NCI-H446 (cell line): ENCODE measurements around the gene TMEM89.
A peak's percentile ranks its signal among the peaks of the same experiment; 100 is the strongest.

Experiments
- DNase-seq, 2 experiments: peaks; one replicate each; lab custom pipeline; 2025; lab: John Stamatoyannopoulos, UW

Gene TMEM89, protein sequence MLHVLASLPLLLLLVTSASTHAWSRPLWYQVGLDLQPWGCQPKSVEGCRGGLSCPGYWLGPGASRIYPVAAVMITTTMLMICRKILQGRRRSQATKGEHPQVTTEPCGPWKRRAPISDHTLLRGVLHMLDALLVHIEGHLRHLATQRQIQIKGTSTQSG

DNA sequence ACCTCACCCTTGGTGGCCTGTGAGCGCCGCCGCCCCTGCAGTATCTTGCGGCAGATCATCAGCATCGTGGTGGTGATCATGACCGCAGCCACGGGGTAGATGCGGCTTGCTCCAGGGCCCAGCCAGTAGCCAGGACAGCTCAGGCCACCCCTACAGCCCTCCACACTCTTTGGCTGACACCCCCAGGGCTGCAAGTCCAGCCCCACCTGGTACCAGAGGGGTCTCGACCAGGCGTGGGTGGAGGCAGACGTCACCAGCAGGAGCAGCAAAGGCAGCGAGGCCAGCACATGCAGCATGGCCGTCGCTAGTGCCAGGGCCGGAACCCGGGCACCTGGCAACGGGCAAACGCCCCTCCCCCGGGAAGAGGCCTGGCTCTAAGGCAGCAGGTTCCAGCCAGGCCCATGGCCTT is at the start of gene TMEM89:
Gene TMEM89 (minus strand): TSS at position 309 of the 409 bp plus-strand sequence. CDS start 13 bp downstream, at position 296.
- no peak for DNase-seq

DNA sequence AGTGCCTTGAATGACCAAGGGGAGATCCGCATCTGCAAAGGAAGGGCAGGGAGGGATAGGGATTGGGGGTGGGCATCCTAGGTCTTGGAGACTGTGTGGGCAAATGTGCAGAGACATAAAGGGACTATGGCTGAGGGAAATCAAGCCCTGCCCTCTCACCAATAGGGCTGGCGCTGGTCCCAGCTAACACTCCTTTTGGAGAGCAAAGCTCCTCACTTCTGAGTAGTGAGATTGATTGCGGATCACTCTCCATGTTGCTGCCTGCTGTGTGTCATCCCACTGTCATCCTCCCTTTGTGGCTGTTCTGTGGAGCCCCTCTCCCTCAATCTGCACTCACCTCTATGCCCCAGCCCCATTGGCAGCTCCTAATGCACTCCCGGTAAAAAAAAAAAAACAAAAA is 43.4 kb upstream of the TMEM89 start:
- peak in 1 of 2 experiments; percentile 2 for DNase-seq

DNA sequence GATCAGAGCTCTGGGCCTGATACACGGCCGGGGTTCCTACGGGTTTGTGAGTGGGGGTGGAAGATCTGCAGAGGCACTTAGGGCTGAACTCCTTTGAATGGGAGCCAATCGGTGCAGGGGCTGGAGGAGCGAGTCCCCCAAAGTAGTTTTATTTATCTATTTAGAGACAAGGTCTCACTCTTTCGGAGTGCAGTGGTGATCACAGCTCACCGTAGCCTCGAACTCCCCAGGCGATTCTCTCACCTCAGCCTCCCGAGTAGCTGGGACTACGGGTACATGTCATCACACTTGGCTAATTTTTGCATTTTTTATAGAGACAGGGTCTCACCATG is 42.7 kb upstream of the TMEM89 start:
- DNase-seq = no peak

DNA sequence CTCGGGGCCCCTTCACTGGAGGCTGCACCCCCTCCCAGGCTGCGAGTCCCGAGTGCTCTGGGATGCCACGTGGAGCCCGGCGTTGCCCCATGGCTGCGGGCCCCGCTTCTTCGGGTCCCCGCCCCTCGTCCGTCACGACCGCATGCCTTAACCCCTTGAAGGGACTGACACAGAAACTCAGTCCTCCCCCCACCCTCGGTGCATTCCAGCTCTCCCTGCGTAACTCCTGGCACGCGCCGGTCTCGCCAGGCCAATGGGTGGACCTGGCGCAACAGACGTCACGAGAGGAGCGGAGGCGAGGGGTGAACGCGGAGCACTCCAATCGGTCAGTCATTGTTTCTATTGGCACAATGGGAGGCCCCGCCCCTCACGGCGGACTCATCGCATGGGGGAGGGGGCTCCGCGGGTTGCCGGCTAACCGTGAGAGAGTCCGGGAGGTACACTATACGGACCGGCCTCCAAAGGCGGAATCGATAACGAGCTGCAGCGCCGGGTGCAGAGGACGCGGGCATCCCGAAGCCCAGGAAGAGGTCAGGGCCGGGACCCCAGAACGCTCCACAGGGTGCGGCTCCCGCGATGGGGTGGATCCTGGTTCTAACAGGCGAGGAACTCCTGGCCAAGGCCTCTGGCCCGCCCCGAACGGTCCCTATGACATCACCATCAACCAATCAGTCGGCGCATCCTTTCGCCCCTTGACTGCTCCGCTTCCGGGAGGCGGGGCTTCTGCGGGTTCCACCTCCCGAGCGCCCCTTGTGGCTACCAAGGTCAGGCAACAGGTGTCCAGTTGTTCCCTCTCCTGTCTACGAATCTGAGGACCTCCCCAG is 42.1 kb upstream of the TMEM89 start:
- DNase-seq = peak; percentile 40 to 70

DNA sequence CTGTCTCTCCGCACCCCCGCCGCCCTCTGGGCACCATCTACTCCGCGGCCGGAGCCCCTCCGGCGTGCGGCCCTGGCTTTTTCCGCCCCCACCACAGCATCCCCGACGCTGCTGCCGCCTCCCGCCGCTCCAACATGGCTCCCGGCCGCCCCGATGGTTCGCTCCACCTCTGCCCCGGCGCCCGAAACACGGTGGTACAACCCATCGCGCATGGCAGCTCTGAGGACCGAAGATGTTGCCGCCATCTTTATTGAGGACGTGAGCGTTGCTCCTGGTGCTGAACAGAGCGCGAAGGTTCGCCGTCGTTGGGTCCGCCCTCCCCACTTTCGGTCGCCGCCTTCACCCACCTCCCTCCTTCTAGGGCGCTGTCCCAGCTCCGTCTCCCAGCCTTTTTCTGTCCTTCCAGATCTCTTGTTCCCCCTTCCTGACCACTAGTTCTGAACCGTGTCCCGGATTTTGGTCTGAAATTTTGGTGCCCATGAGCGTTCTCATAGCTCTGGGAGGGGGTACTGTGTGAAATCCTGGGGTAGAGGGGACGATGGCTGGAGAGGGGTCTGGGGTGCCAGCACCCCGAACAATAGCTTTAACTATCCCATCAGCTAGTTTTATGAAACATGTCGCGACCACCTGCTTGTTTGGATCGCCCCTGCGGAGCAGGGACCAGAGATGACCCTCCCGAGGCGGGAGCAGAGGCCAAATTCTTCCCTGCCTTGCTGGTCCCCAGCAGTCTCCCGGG is 41.4 kb upstream of the TMEM89 start, which contains the start of gene CELSR3:
Gene CELSR3 (minus strand): TSS at position 134 of the 736 bp plus-strand sequence. CDS start 252 bp downstream, outside the sequence.
- peak; percentile 25 to 74 for DNase-seq

DNA sequence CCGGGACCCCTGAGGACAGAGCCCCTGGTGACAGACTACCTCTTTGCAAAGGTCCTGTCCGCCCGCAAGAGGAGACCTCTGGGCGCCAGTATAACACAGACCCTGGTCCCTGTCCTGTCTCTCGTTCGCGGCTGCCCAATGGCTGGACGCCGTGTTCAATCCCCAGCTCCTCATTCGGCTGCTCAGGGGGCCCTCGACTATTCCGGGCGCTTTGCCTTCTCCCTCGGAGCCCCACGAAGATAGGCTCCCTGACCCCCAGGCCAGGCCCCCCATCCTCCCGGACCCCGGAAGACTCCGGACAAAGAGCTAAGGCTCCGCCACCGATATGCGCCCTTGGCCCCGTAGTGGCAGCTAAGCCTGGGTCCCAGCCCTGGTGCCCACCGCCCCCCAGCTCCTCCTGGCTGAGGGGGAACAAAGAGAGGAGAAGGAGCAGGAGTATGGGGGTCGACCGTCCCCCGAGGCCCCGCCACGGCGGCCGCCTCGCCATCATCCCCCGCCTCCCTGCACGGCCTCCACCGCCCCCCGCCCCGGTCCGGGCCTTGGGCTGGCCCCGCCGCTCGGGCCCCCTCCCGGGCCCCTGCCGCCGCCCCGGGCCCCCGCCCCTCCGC is 40.7 kb upstream of the TMEM89 start:
- DNase-seq = no peak

DNA sequence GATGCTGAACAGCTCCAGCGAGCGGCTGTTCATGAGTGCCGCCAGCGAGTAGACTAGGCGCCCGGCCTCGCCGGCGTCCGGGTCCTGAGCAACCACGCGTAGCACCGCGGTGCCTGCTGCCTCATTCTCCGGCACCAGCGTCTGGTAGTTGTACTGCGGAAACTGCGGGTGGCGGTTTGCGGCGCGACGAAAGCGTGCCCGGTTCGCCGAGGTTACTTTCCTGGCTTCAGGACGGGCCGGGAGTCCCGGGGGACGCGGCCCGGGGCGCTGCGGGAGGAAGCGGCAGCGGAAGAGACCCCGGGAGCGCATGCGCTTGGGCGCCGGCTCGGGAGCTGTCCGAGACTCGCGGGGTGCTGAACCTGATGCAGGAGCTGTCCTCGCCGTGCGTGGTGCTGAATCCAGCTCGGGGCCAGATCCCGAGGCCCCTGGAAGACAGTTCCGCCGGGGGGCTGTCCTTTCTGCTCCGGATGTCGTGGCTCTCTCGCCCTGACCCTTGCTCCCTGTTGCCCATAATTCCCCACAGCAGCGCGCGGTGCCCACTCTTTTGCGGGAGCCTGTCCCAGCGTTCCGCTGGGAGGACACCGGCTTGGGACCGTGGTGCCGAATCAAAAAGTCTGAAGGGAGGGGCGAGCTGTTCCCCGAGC is 40.1 kb upstream of the TMEM89 start:
- no peak for DNase-seq

DNA sequence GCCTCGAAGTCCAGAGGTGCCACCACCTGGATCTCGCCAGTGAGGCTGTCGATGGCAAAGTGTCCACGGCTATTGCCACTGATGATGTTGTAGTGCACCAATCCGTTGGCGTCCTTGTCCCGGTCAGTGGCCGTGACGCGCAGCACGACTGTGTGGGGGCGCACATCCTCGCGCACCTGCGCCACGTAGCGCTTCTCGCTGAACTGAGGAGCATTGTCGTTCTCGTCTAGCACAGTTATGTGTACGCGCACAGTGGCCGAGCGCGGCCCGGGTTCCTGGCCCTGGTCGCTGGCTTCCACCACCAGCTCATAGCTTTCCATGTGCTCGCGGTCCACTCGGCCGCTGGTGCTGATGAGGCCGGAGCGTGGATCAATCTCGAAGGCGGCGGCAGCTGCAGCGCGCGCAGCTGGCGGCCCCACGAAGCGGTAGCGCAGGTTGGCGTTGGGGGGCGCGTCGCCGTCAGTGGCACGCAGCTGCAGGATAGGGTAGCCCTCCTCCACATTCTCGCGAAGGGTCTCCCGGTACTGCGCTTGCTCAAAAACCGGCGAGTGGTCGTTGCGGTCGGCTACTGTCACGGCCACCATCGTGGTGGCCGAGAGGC is 39.3 kb upstream of the TMEM89 start:
- no peak for DNase-seq

DNA sequence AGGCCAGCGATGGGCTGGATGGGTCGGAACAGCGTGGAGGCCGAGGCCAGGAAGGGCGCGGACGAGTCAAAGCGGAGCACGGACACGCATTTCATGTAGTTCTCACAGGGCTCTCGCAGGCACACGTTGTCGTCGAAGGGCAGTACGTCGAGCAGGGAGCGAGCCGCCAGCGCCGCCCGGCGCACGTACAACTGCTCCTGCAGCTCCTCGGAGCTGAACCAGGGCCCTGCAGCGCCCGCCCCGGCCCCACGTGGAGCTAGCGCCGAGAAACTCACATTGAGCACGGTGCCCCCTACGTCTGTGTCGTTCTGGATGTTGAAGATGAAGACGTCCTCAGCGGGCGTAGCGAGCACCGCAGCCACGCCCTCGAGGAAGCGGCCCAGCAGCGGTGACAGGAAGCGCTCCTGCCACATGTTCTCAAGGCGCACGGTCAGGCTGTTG is 35.3 kb upstream of the TMEM89 start:
- DNase-seq = no peak

DNA sequence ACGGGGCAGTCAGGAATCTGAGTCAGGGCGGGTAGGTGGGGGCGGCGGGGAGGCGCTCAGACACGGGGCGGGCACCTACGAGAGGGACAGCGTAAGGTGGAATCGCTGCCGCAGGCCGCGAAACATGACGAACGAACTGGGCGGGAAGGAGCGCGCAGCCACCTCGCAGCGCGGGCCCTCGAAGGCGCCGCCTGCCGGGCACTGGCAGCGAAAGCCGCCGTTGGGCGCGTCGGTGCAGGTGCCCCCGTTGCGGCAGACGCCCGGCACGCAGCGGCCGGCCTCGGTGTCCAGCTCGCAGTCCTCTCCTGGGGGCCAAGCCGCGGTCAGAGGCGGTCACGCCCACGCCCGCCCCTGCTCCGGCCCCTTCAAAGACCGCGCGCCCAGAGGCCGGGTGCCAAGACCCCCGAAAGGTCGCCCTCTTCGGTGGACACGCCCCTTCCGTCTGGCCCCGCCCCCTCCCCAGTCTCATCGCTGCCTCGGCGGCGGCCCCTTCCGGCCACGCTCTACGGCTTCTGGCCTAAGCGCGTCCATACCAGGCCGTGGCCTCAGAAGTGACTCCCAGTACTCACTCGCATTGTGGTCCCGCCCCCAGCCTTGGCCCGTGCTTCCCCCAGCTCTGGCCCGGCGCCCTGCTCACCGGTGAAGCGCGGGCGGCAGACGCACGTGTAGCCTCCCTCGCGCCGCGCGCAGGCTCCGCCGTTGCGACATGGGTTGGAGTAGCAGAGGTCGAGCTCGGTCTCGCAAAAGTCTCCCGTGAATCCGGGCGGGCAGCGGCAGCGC is 34.7 kb upstream of the TMEM89 start:
- DNase-seq = no peak

DNA sequence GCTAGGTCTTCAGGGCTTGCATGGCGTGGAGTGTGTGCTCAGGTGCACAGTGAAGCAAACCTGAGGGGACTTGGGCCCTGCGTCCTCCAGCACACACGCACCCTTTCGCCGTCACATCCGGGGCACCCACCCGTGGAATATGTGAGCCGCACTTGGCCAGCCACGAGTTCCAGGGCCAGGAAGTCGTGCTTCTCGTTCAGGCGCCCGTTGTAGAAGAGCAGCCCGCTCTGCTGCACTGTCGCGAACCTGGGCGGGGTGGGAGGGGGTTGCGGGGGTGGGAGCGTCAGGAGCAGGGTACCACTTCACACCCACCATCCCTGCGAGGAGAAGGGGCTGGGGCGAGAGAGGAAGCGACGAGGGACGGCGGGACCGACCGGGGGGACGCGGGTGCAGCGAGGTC is 34.0 kb upstream of the TMEM89 start:
- no peak for DNase-seq

DNA sequence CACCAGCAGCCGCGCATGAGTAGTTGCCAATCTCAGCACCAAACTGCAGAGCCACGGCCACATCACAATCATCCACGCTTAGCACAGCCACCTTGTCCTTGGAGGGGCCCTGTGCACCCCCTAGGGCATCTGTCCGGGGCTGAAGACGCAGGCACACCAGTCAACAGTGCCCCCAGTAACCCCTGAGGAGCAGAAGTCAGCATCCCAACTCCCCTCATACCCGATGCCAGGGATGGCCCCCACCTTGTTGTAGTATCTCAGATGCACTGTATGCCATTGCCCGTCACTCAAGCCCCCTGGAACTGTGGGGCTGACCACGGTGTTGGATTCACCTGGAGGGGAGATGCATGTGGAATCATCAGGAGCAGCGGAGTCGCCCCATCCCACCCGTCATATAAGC is 33.5 kb upstream of the TMEM89 start:
- no peak for DNase-seq

DNA sequence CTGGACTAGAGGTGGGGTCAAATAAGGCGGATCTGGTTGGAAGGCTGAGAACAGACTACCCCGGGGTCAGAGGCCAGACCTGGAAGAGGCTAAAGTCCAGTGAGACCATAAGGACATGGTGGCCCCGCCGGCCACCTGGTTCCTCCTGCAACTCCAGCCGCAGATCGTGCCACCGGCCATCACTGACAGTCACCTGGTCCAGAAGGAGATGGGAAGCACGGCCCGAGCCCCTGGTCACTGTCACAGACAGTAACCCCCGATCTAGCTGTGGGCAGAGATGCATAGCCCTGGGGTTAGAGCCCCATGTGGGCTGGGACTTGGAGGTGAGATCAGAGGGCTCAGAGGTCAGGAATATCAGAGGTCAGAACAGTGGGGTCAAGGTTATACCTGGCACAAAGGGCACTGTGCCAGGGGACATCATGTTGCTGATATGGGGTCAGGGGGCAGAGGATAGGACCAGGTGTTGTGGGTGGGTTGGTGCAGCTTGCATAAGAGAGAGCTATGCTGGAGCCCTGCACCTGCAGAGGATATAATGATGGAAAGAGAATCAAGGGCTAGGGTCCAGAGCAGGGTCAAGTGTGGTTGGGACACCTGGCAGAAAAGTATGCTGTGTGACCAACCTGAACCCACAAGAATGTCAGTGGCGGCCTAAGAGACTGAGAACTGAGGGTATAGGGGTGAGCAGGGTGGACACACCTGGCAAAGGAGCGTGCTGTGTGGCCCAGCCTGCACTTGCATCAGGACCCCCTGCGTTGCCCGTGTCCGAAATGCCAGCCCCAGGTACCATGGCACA is 31.6 kb upstream of the TMEM89 start:
- DNase-seq = no peak

DNA sequence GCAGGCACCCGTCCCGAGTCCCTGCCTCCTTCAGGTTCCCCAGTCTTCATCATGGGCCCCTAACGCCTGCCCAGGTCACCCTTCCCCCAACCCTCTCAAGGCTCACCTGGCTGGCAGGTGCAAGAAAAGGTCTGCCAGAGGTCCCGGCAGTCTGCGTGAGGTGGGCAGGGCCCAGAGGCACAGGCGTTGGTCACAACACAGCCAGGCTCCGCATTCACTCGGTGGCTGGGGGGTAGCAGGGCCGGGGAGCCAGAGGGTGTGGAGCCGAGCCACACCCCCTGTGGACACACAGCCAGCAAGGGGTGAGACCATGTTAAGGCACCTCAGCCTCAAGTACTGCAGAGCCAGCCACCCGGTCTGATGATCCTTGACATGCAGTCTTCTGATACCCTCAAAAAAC is 30.2 kb upstream of the TMEM89 start:
- no peak for DNase-seq

DNA sequence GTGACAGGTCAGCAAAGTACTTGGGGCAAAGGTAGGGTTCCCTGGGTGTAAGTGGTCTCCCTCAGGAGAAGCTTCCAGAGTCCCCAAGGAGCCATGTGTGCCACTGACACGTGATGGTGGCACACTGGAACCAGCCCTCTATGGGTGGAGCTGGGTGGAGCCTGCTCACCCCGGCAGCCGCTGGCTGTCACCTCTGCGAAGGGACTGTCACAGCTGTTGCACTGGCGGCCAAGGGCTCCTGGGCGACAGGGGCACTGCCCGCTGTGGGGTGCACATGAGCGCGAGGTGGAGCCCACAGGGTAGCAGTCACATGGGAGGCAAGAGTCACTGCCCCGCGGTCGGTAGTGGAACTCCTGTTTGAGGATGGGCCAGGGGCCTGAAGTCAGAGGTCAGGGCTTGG is 29.2 kb upstream of the TMEM89 start:
- no peak for DNase-seq

DNA sequence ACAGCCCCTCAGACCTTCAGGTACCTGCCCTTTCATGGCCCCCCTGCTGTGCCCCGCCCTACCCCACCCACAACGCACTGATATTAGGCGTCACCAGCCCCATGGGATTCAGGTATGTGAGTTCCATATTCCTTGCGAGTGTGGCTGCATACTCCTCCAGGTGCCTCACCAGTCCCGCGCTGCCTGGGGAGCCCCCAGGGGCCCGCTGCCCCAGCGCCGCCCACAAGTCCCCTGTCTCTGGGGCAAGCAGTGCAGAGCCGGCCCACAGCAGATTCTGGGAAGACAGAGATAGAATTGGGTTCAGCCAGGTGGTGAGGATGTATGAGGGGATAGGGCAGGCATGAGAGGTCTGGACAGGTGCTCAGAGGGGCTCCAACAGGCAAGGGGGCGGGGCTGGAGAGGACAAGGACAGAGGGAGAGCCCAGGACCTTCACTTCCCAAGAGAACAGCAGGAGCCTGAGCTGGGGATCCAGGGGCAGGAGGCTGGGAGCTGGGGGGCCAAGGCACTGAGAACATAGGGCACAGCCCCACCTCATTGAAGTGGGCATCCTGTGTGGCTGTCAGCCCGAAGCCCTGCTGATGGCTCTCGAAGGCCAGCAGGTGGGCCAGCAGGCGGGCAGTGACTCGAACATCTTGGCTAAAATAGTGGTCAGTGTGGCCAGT is 26.8 kb upstream of the TMEM89 start:
- no peak for DNase-seq

DNA sequence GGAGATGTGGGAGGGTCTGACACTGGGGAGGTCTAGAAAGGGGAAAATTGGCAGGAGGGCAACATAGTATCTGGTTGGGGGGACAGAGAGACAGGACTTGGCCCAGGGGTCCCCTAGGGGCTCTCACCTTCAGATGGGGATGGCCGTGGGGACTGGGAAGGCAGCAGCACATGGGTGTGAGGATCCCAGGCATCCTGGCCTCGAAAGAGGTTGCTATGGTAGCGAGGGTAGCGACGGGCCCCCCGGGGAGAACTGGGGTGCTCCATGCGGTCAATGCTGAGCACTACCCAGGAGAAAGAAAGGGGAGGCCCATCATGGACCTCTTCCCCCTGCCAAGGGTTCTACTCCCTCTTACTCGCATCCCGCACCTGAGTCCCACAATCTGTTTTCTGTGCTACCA is 26.1 kb upstream of the TMEM89 start:
- no peak for DNase-seq

DNA sequence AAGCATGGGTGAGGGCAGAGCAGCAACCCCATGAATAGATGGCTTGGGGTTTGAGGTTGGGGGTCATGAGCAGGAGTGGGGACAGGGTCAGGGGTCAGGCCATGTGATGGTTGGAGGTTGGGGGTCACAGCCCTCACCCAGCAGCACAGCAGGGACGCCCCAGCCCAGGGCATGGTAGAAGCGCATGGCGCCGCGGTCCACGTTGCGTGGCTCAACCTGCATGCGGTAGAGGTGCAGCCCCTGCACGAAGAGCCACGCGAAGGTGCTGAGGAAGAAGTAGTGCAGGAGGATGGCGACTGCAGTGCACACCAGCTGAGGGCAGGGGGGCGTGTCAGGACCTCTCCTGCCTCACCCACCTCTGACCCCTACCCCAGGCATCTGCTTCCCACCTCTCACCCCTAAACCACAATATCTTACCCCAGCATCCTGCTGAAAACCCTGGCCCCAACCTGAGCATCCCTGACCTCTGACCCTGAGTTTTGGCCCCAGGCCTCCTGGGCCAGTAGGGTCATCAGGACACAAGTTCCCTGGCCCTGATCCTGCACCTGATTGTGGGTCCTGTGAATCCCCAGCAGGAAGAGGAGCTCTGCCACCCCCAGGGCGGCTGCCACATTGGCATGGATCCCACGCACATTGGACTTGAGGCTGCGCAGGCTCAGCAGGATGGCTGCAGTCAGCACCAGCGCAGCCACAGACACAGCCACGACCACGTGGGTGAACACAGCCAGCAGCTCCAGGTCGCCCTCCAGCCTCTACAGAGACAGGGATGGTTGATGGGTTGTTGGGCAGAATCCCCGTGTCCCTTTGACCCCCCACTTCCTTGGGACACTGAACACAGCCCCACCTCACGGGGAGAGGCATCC is 23.6 kb upstream of the TMEM89 start:
- no peak for DNase-seq
